Astrocyte of the hippocampus (primary cell): ENCODE results near the gene TSTD1.
A peak's percentile ranks its signal among the peaks of the same experiment; 100 is the strongest.
"Not testable (repeated sequence)": the region's sequence is repeated elsewhere in the genome, so short reads cannot be mapped to it uniquely, and the experiment has no call there.

ENCODE experiments used
- DNase-seq: peaks from one replicate; pipeline ENCODE4 v3.0.0; 2011; ENCODE audit warnings: low read depth, low spot score

TSTD1 gene

DNA sequence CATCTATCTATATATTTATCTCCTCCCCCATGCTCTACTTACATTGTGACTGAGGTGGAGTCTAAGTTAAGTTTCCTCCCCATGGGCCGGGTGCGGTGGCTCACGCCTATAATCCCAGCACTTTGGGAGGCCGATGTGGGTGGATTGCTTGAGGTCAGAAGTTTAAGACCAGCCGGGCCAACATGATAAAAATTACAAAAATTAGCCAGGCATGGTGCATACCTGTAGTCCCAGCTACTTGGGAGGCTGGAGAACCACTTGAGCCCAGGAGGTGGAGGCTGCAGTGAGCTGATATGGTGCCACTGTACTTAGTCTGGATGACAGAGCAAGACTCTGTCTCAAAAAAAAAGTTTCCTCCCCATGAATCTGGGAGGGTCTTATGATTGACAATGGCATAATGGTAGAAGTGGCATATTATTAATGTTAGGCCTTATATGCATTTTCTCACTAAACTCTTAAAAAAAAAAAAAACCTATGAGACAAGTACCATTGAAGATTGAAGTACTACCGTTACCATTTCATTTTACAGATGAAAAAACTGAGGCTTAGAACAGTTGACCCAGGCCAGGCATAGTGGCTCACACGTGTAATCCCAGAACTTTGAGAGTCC, 29.1 kb downstream of the TSTD1 start:
- no peak for DNase-seq

DNA sequence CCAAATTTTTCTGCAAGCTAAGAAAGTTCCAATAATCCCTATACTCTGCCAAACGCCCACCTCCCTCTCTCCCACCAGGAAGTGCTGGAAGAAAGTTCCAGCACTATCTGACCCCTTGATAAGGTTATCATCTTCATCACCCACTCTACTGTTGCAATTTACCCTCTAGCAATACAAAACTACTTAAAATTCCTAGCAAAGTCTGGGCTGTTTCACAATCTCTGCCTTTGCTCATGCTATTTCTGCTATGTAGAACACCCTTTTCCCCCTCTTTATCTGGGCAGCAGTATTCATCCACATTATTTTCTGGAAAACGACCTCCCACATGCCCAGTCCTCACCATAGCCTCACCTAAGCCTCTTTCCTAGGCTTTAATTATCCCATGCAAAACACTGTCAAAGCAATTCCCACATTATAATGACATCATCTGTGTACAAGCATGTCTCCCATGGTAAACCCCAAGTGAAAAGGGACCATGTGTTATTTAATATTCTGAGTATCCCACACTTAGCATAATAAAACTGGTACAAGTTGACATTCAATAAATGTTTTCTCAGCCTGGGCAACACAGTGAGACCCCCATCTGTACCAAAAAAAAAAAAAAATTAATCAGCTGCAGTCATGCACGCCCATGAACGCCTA, 29.8 kb downstream of the TSTD1 start:
- no peak for DNase-seq

DNA sequence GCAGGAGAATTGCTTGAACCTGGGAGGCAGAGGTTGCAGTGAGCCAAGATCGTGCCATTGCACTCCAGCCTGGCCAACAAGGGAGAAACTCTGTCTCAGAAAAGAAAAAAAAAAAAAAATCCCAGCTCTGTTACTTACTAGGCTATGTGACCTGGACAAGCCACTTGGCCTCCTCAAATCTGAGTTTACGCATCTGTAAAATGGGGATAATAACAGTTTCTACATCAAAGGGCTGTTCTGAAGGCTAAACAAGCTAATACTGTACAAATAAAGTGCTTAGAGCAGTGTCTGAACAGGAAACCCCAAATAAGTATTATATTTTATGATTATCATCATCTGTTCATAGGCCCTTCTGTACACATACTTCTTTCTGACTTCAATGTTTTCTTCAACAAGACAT, 31.4 kb downstream of the TSTD1 start:
- no peak for DNase-seq

DNA sequence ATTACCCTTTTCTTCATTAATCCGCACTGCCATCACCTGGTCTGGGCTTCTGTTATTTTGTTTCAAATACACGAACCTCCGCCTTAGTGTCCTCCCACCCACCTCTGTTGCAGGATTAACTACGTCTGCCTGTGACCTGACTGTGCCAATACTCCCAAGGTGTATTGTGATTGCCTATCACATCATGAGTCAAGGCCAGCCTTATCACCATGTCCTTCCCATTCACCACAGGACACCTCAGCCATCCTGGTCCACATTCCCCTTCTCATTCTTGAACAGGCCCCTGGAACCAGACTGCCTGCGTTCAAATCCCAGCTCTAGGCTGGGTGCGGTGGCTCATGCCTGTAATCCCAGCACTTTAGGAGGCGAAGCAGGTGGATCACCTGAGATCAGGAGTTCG, 32.2 kb downstream of the TSTD1 start:
- no peak for DNase-seq

DNA sequence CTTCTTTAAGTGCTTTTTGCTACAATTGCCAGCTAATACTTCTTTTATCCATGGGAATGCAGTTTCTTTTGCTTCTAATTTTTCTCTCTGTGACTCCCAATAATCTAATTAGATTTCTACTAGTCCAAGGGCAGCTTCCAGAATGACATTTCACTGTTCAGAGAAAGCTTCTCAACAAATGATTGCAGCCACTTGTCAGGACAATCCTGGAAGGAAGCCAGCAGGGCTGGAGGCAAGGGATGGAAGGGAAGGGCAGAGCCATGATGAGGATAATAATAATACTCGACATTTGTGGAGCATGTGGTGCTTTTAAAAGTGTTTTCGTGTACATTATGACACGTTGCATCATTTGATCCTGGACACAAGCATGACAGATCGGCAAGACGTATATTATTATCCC, 37.2 kb downstream of the TSTD1 start:
- no peak for DNase-seq

DNA sequence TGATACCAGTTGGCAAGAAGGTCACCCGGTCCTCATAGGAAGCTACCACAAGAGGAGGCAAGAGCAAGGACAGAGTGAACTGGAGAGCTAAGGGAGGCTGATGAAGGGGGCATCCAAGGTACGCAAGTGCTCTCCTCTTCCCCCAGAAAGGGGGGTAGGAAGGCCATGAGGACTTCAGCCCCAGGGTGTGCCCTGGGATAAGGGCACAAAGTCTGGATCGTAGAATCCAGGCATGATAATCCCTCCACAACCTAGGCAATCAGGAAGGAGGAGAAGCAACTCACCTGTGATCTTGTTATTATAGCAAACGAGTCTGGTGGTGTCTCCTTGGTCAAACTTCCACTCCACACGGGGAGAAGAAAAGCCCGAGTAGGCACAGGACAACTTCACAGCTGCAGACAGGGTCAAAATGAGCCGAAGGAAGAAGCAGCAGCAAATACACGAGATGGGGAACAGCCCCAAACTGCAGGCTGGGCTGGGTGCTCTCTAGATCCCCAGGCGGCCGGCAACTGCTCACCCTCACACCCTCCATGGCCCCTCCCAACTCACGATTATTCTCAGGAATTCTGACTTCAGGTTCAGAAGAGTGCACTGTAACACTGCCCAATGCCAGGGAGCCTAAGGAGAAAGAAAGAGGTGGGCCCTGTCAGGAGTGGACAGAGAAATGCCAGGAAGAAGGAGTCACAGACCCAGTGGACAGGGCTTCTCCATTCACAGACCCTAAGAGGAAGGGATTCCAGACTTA, 37.9 kb downstream of the TSTD1 start:
- DNase-seq = no peak

DNA sequence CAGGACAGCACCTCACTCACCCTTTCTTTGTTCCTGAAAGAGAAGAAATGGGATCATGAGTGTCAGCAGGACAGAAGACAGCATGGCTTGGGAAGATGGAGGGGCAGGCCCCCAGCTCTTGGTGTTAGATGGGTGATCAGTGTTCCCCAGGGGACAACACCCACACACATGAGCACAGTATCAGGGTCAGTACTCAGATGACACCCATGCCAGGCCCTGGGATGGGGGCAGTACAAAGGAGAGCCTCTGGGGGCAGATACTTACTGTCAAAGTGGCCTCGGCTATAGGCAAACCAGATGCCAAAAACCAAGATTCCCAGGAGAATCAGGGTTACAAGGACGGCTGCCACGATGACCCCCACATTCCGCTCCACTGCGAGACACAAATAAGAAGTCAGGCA, 39.4 kb downstream of the TSTD1 start:
- DNase-seq = no peak

DNA sequence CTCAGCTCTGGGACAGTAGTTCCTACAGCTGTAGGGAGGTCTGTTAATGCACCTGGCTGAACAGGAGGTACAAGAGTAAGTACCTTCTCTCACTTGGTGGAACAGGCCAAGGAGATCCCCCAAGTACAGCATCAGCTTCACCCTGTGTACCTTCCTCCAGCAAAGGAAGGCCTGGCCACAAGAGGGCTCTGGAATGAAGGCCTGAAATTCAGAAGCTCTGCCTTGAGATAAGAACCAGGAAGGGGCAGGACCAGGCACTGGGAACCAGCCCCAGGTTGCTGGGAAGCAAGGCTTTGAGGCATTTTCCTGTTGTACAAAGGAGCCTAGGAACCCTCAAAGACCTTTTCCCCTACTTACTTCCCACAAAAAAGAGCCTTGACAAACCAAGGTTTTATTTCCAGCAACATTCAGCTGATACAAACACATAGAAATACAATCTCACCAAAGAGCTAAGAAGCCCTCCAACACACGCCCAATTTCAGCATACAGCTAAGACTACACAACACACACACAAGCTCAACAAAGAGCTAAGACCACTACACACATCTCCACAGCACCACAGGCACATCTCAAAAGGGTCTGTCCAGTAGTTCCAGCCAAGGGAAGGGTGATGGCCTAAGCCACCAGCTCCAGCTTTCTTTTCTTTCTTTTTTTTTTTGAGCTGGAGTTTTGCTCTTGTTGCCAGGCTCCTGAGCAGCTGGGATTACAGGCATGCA, 41.3 kb downstream of the TSTD1 start:
- DNase-seq = peak; percentile 39

DNA sequence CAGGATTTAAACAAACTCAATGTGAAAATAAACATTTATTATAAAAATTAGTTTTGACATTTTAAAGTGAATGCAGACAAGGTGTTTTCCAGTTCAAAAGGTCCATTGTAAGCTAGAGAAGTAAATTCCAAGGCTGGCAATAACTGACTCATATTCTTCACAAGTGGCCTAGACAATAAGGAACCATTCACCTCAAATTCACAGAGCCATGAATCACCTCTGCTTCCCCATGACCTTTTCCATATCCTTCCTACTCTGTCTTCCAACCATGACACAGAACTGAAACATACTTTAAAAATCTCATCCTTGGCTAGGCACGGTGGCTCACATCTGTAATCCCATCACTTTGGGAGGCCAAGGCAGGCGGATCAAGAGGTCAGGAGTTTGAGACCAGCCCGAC, 42.6 kb downstream of the TSTD1 start:
- DNase-seq = peak; percentile 63

DNA sequence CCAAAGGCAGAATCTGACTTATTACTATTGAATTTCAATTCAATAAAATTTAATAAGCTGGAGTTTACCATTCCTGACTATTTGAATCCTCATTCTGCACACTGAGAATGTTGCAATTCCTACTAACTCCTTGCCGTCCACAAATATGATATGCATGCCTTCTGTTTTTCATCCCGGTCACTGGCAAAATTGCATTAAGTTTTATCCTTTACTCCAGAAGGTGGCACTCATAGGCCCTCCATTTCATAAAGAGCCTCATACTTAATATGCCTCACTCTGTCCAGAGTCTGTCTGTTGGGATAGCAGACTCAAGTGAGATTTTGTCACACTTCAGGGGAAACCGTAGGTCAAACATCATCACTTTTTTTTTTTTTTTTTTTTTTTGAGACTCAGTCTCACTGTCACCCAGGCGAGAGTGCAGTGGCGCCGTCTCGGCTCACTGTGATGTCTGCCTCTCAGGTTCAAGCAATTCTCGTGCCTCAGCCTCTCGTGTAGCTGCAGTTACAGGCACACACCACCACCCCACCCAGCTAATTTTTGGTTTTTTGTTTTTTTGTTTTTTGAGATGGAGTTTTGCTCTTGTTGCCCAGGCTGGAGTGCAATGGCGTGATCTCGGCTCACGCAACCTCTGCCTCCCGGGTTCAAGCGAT, 45.1 kb downstream of the TSTD1 start:
- DNase-seq = peak; percentile 58

DNA sequence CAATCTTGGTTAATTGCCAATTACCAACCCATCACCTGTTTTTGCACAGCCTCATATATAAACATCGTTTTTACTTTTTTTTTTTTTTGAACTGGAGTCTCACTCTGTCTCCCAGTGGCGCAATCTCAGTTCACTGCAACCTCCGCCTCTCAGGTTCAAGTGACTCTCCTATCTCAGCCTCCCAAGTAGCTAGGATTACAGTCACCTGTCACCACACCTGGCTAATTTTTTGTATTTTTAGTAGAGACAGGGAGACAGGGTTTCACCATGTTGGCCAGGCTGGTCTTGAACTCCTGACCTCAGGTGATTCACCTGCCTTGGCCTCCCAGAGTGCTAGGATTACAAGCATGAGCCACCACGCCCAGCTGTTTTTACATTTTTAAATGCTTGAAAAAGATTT, 46.7 kb downstream of the TSTD1 start:
- not testable (repeated sequence) for DNase-seq
